GM19240 (cell line): ENCODE data around the gene TGFA.
"Not testable (repeated sequence)": the region's sequence is repeated elsewhere in the genome, so short reads cannot be mapped to it uniquely, and the experiment has no call there.

ENCODE experiments used
- DNase-seq: peaks from one replicate; pipeline ENCODE4 v3.0.0; 2011; ENCODE audit warnings: low spot score; ENCODE audit not compliant: insufficient read length

TGFA gene

GRCh38 chr2:70466647-70467046, 87.0 kb downstream of the TGFA start:
- DNase-seq = not testable (repeated sequence)

GRCh38 chr2:70463997-70464396, 89.6 kb downstream of the TGFA start:
- no peak for DNase-seq

GRCh38 chr2:70463581-70463980, 90.0 kb downstream of the TGFA start:
- no peak for DNase-seq

DNA sequence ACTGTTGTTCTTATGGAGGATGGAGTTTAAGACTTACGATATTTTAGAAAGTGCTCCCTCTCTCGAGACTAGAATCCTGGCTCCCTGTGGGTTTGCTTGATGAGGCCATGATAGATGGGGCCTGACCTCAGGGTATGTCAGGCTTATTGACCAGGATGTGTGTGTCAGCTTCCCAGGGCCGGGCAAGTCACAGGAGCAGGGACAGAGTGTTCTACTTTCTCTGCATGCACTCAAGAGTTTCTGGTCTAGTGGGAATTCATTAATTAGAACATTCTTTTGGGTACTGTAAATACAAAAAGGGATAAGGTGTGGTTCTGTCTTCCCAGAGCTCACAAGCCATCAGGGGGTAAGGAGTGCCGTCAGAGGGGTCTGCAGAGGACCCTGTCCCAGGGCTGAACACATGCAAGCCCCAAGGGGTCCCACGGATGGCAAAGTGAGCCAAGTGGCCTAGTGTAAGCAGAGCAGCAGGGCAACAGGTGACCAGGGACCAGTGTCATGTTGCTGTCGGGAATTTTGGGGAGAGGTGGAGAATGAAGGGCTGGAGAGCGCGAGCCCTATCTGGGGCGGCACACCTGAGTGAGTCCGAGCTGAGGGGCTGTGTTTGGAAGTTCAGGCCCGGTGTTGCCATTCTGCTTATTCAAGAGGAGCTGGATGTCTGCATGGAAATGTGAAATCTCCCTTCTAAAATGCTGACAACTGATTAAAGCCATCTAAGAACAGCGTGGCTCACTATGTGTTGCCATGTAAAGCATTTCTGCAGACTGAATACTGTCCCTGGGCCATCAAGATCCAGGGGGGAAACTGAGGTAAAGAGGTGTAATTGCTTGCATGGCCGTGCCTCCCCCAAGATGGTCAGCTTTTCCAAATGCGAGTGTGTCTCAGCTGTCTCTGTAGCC, 91.4 kb downstream of the TGFA start:
- no peak for DNase-seq

DNA sequence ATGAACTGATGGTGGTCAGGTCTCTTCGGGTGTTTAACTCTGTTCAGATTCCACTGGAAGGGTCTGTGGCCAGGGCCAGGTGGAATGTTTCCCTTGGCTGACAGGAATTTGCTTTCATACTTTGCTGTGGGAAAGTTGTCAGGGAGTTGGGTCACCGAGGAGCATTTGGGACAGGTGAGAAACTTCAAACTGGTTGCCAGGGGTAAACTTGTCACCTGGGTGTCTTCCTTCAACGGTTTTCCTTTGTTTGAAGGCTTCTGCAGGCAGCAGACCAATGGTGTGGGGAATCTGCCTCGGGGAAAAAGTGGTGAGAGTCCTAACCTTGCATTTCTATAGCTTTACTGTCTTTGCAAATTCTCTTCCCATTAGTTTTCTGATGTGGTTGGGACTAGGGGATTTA, 92.2 kb downstream of the TGFA start:
- DNase-seq = no peak

- DNase-seq = no peak
Measured at GRCh38 chr2:70460333-70460732, 93.3 kb downstream of the TGFA start.

DNA sequence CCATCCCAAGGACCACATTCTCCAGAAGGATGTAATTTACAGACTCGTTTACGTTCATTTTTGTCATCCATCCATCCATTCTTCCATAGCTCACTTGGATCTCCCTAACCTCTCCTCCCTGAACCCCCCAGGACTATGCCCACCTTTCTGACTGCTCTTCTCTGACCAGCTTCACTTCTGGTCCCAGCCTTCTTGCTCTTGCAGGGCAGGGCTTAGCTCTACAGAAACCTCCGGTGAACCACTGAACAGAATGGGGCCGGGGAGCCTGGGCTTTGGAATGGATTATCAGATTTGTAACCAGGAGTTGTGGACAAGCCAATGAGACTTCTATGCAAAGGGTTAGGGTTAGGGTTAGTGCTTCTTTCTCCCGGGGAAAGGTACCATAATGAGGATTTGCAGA, 95.0 kb downstream of the TGFA start:
- DNase-seq = no peak

- DNase-seq = no peak
Measured at GRCh38 chr2:70456585-70457495, 96.8 kb downstream of the TGFA start.

GRCh38 chr2:70454936-70455544, 98.6 kb downstream of the TGFA start:
- no peak for DNase-seq

GRCh38 chr2:70450641-70451250, 102.9 kb downstream of the TGFA start:
- DNase-seq = no peak

- no peak for DNase-seq
Measured at GRCh38 chr2:70448041-70448440, 105.6 kb downstream of the TGFA start.

DNA sequence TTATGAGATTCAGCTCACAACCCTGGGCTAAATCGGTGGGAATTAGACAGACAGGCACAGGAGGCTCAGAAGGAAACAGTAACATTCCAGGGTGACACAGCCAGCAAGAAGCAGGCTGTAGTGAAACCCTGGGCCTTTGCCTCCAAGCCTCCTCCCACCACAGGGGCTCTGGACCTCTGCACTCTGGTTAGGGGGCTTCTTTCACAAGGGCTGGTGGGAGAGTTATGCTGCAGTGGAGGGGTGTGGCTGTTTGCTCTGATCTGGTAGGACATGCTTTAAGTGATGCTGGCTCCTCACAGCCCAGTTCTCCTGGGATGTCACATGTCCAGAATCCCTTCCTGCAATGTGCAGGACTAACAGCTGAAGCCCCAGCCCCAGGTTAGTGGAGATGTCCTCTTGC, 109.9 kb downstream of the TGFA start:
- DNase-seq = no peak

DNA sequence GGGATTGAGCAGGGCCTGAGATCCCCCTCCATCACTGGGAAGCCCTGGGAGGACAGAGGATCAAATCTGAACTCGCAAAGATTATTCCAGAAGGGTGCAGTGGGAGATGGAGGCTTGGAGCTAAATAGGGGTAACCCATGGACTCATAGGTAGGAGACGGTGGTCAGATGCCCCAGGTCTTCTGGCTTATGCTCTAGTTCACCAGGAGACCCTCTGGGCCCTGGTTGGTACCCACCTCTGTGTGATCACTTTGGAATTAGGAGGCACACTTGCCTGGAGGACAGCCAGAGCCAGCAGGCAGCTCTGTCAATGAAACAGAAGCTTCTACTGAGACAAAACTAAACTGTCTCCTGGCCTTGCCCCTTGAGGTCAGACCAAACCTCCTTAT, 110.6 kb downstream of the TGFA start:
- DNase-seq = no peak

- DNase-seq = no peak
Measured at GRCh38 chr2:70442301-70443077, 111.1 kb downstream of the TGFA start.

DNA sequence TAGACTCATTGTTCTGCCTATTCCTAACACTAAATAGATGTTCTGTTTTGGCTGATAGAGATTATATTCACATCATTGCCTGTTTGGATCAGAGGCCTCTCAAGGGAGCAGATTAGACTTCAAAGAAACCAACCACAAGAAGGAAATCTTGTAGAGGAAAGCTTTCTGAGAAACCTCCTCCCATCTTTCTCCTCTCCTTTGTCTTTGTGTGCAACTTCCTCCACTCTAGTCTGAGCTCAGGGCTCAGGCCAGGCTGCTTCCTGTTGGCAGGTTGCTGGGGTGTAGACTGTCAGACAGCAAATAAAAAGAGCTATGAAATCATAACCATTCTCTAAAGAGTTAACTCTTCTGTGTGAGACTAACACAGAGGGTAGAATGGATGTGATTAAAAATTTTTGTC, 113.0 kb downstream of the TGFA start:
- no peak for DNase-seq

DNA sequence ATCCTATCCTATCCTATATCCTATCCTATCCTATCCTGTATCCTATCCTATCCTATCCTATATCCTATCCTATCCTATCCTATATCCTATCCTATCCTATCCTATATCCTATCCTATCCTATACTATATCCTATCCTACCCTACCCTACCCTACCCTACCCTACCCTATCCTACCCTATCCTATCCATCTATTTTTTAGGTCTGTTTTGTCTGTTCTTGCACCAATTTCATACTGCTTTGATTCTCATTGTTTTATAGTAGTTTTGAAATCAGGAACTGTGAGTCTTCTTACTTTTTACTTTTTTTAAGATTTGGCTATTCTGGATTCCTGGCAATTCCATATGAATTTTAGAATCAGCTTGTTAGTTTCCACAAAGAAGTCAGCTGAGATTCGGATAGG, 118.5 kb downstream of the TGFA start:
- no peak for DNase-seq

GRCh38 chr2:70433315-70433714, 120.3 kb downstream of the TGFA start:
- DNase-seq = no peak

GRCh38 chr2:70431716-70432347, 121.8 kb downstream of the TGFA start:
- no peak for DNase-seq

DNA sequence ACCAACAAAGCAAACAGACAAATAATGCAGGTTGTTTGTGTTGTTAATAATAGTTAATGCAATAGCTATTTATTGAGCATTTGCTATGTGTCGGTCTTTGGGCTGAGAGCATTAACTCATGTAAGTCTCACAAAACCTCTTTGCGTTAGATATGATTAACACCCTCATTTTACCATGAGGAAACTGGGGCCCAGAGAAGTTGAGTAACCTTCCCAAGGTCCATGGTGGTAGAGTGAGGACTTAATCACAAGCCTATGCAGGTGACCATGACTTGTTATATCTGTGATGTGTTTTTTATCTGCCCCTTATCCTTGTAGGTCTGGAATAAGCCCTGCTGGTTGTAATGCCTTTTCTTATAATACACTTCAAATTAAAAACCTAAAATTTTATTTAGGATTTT, 127.3 kb downstream of the TGFA start:
- DNase-seq = no peak

GRCh38 chr2:70425682-70426301, 127.8 kb downstream of the TGFA start:
- DNase-seq = no peak
